ENCODE results near the gene MDK.
"Not testable (repeated sequence)": the region's sequence is repeated elsewhere in the genome, so short reads cannot be mapped to it uniquely, and the experiment has no call there.

MDK gene

DNA sequence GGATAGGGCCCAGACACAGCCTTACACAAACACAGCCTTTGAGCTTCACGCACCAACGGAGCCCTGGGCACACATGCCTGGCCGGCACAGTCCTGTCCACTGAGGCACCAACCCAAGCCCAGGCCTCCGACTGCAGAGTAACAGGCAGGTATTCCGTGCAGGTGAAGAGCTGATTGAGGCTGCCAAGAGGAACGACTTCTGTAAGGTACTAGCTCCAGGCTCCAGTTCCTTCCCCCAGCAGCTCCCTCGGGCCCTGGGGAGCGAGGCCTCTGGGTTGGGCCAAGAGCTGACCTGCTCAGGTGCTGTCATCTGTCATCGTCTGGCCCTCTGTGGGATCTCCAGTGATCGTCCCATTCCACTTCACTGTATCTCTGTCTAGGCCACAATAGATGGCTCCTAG lies 3.2 kb upstream of the MDK start:
- TF ChIP-seq, protein P1, sequence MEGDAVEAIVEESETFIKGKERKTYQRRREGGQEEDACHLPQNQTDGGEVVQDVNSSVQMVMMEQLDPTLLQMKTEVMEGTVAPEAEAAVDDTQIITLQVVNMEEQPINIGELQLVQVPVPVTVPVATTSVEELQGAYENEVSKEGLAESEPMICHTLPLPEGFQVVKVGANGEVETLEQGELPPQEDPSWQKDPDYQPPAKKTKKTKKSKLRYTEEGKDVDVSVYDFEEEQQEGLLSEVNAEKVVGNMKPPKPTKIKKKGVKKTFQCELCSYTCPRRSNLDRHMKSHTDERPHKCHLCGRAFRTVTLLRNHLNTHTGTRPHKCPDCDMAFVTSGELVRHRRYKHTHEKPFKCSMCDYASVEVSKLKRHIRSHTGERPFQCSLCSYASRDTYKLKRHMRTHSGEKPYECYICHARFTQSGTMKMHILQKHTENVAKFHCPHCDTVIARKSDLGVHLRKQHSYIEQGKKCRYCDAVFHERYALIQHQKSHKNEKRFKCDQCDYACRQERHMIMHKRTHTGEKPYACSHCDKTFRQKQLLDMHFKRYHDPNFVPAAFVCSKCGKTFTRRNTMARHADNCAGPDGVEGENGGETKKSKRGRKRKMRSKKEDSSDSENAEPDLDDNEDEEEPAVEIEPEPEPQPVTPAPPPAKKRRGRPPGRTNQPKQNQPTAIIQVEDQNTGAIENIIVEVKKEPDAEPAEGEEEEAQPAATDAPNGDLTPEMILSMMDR (IDR thresholded peaks at IDR 0.05; ENCODE audit: low read depth, low read length, missing control alignments) = no peak
- H3K4me3 ChIP-seq (replicated peaks; ENCODE audit: low read depth, low read length) = no peak overlapping the region
- no peak for DNase-seq (ENCODE audit: extremely low read depth, low read depth)

DNA sequence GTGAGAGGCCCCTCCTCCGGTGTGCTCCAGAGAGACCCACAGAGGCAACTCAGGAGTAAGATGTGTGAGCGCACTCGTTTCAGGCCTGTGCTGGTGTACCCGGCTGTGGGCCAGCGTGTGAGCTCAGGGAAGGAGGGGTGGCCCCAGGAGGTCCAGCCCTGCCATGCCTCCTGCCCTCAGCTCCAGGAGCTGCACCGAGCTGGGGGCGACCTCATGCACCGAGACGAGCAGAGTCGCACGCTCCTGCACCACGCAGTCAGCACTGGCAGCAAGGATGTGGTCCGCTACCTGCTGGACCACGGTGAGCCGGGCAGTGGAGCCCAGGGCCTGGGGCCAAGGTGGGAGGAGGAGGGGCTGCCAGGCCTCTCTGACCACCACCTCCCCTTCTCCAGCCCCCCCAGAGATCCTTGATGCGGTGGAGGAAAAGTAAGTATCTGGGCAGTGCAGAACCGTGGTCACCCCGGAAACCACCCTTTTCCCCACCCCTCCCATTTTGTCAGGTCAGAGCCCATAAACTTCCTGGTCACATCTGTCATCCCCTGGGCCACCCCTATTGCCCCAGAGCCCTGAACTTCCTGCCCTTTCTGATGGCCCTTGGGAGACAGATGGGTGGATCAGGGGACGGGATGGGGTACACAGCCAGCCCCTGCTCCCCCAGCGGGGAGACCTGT lies 2.5 kb upstream of the MDK start:
- no peak overlapping the region for H3K4me3 ChIP-seq (replicated peaks; ENCODE audit: low read depth, low read length)
- TF ChIP-seq, protein P1 (IDR thresholded peaks at IDR 0.05; ENCODE audit: low read depth, low read length, missing control alignments) = no peak
- no peak for DNase-seq (ENCODE audit: extremely low read depth, low read depth)

DNA sequence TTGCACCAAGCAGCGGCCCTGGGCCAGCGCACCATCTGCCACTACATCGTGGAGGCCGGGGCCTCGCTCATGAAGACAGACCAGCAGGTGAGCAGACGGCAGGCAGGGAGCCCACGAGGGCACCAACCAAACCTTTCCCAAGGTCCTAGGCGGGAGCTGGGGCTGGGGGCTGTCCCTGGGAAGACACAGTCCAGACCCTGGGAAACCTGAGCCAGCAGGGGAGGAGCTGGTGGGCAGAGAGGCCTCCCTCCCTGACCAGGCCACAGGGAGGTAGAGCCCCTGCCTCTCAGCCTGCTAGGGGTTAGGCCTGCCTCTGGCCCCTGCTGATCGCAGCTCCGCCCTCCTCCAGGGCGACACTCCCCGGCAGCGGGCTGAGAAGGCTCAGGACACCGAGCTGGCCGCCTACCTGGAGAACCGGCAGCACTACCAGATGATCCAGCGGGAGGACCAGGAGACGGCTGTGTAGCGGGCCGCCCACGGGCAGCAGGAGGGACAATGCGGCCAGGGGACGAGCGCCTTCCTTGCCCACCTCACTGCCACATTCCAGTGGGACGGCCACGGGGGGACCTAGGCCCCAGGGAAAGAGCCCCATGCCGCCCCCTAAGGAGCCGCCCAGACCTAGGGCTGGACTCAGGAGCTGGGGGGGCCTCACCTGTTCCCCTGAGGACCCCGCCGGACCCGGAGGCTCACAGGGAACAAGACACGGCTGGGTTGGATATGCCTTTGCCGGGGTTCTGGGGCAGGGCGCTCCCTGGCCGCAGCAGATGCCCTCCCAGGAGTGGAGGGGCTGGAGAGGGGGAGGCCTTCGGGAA lies 1.8 kb upstream of the MDK start:
- not testable (repeated sequence) for DNase-seq (ENCODE audit: extremely low read depth, low read depth); H3K4me3 ChIP-seq (replicated peaks; ENCODE audit: low read depth, low read length)

DNA sequence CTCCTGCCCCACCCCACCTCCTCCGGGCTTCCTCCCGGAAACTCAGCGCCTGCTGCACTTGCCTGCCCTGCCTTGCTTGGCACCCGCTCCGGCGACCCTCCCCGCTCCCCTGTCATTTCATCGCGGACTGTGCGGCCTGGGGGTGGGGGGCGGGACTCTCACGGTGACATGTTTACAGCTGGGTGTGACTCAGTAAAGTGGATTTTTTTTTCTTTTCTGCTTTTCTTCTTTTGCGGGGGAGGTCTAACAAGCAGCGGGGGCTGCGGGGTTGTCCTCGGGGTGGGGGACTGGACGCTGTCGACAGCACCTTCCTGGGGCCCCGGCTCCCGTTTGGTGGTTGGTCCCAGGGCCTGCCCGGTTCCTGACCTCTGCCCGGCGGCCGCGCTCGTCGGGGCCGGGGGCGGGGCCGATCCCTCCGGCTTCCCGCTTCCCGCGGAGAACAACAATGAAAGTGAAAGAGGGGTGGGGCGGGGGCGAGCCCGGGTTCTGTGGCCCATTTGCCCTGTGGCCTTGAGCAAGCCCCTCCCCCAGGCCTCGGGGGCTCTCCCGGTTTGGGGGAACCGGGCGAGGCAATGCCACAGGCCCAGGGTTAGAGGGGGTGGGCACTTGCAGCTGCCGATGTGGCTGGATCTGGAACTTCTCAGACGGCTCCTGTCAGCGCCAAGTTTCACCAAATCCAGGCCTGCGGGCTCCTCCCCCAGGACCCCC lies 975 bp upstream of the MDK start:
- TF ChIP-seq, protein P1 (IDR thresholded peaks at IDR 0.05; ENCODE audit: low read depth, low read length, missing control alignments) = no peak
- peak overlapping the region; percentile 43 for H3K4me3 ChIP-seq (replicated peaks; ENCODE audit: low read depth, low read length)
- no peak for DNase-seq (ENCODE audit: extremely low read depth, low read depth)

DNA sequence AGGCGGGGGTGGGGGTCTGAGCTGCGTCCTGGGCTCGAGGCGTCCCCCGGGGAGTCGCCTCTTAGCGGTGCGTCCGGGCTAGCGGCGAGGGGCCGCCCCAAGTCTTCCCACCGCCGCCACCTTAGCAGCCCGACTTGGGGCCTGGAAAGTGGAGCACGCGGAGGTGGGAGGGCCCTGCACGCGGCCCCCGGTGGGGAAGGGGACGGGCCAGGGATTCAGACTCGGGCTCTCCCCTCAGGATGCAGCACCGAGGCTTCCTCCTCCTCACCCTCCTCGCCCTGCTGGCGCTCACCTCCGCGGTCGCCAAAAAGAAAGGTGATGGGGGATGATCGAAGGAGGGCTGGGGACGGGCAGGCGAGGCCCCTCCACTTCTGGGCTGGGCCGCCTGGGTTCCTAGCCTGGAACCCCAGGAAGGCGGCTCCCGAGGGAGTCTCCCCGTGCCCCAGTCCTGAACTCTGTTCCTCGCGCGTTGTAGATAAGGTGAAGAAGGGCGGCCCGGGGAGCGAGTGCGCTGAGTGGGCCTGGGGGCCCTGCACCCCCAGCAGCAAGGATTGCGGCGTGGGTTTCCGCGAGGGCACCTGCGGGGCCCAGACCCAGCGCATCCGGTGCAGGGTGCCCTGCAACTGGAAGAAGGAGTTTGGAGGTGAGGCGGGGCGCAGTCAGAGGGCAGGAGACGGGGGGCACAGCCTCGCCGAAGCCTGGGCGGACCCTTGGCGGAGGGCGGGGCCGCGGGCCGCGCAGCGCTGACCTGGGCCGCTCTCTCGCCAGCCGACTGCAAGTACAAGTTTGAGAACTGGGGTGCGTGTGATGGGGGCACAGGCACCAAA lies 563 bp downstream of the MDK start:
- DNase-seq (ENCODE audit: extremely low read depth, low read depth) = no peak
- peak overlapping the region; percentile 47 for H3K4me3 ChIP-seq (replicated peaks; ENCODE audit: low read depth, low read length)
- TF ChIP-seq, protein P1 (IDR thresholded peaks at IDR 0.05; ENCODE audit: low read depth, low read length, missing control alignments) = no peak

DNA sequence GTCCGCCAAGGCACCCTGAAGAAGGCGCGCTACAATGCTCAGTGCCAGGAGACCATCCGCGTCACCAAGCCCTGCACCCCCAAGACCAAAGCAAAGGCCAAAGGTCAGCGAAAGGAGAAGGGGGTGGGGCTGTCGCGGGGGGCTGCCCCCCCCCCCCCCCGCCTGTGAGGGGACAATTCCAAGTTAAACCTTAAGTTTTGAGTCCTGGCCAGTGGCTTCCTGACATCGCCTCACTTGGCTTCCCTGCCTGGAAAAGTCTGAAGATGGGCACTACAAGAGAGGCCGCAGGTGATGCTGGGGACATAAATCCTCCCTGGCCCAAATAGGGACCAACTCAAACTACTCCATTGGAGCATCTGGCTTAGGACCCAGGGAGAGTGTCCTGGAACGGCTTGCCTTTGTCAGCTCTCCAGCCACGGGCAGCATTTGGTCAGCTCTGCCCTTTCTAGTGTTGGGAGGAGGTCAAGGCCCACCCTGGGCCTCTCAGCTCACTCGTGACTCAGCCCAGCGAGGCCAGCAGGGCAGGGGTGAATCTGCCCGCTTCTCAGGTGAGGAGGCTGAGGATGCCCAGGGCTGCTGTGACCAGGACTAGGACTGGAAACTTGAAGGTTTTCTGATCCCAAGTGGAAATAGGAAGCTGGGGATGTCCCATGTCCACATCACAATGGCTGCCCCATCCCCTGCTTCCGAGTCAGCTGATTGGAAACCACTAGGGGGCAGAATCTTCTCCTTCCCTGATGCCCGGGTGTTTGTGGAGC lies 1.4 kb downstream of the MDK start:
- TF ChIP-seq, protein P1 (IDR thresholded peaks at IDR 0.05; ENCODE audit: low read depth, low read length, missing control alignments) = peak; percentile 66
- no peak for DNase-seq (ENCODE audit: extremely low read depth, low read depth)
- H3K4me3 ChIP-seq (replicated peaks; ENCODE audit: low read depth, low read length) = peak overlapping the region; percentile 47

Measured in HFF-Myc (cell line).